ENCODE data around the gene SLC6A6. TPM values are rescaled to one million over a fixed set of nuclear protein-coding genes. Genes with fewer than 3 reads are reported as not detected.
A peak's percentile ranks its signal among the peaks of the same experiment; 100 is the strongest.

Gene SLC6A6
- total RNA-seq, 1 donor from 2014 or later, result 5.7 TPM

- H3K36me3 ChIP-seq (ENCODE audit: control insufficient read depth in 3 of 3, insufficient read depth in 3 of 3, low read length in 3 of 3), result peaks cover 35 to 54% (median 46%) of the 10 kb centered on the region in 3 donors
- no peaks in the 10 kb centered on the region for H3K27me3 ChIP-seq (ENCODE audit: control insufficient read depth in 3 of 3, insufficient read depth in 3 of 3, low read length in 3 of 3)
- H3K9ac ChIP-seq (ENCODE audit: low read depth in 1 of 3, low read length in 3 of 3), result no peak overlapping the region
- H3K4me1 ChIP-seq (ENCODE audit: control insufficient read depth in 3 of 3, insufficient read depth in 3 of 3, low read length in 3 of 3), result peaks cover 16 to 21% (median 20%) of the 10 kb centered on the region in 3 donors
- H3K4me3 ChIP-seq (ENCODE audit: low read length in 3 of 3), result no peak overlapping the region
- no peaks in the 10 kb centered on the region for H3K9me3 ChIP-seq (ENCODE audit: control insufficient read depth in 3 of 3, low read length in 3 of 3)
- no peak overlapping the region for H3K27ac ChIP-seq (ENCODE audit: low read depth, low read length)
Measured at GRCh38 chr3:14463330-14464140, 61.1 kb downstream of the SLC6A6 start.

DNA sequence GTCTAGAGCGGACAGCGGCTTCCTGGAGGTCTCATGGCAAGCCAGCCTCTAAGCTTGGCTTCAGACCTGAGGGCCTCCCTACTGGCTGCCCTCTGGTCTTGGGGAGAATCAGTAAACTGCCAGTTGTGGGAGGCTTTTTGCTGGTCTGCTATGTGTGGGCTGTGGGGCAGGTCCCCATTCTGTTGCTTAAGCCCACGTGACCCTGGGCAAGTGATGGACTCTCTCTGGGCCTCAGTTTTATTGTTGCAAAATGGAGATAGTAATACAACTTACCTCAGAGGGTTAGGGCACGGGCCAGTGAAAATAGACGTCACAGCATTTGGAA is 61.7 kb downstream of the SLC6A6 start:
- peaks cover 16 to 21% (median 20%) of the 10 kb centered on the region in 3 donors for H3K4me1 ChIP-seq (ENCODE audit: control insufficient read depth in 3 of 3, insufficient read depth in 3 of 3, low read length in 3 of 3)
- no peak overlapping the region for H3K27ac ChIP-seq (ENCODE audit: low read depth, low read length)
- H3K4me3 ChIP-seq (ENCODE audit: low read length in 3 of 3), result no peak overlapping the region
- H3K9ac ChIP-seq (ENCODE audit: low read depth in 1 of 3, low read length in 3 of 3), result no peak overlapping the region
- no peaks in the 10 kb centered on the region for H3K9me3 ChIP-seq (ENCODE audit: control insufficient read depth in 3 of 3, low read length in 3 of 3)
- H3K27me3 ChIP-seq (ENCODE audit: control insufficient read depth in 3 of 3, insufficient read depth in 3 of 3, low read length in 3 of 3), result no peaks in the 10 kb centered on the region
- peaks cover 35 to 57% (median 46%) of the 10 kb centered on the region in 3 donors for H3K36me3 ChIP-seq (ENCODE audit: control insufficient read depth in 3 of 3, insufficient read depth in 3 of 3, low read length in 3 of 3)

DNA sequence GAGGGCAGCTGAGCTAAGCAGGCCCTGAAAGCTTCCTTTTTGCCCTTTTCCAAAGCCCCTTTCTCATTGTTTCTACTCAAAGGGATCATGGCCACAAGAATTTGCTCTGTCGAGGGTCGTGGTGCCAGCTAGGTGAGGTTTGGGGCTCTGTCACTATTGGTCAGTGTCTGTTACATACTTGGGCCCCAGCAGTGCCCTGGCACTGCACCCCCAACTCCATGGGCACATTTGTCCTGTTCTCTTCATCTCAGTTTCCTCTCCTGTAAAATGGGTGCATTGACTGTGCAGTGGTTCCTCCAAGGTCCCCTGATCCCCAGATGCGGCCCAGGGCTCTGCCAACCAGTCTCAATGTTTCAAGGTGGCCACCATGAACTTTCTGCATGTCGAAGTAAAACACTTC is 62.1 kb downstream of the SLC6A6 start:
- Histone ChIP-seq H3K4me3 (ENCODE audit: low read length in 3 of 3) (no peak overlapping the region), H3K27ac (ENCODE audit: low read depth, low read length) (no peak overlapping the region), H3K9ac (ENCODE audit: low read depth in 1 of 3, low read length in 3 of 3) (no peak overlapping the region), H3K27me3 (ENCODE audit: control insufficient read depth in 3 of 3, insufficient read depth in 3 of 3, low read length in 3 of 3) (no peaks in the 10 kb centered on the region), H3K36me3 (ENCODE audit: control insufficient read depth in 3 of 3, insufficient read depth in 3 of 3, low read length in 3 of 3) (peaks cover 37 to 58% (median 42%) of the 10 kb centered on the region in 3 donors), H3K4me1 (ENCODE audit: control insufficient read depth in 3 of 3, insufficient read depth in 3 of 3, low read length in 3 of 3) (peaks cover 16 to 21% (median 20%) of the 10 kb centered on the region in 3 donors), H3K9me3 (ENCODE audit: control insufficient read depth in 3 of 3, low read length in 3 of 3) (no peaks in the 10 kb centered on the region)

DNA sequence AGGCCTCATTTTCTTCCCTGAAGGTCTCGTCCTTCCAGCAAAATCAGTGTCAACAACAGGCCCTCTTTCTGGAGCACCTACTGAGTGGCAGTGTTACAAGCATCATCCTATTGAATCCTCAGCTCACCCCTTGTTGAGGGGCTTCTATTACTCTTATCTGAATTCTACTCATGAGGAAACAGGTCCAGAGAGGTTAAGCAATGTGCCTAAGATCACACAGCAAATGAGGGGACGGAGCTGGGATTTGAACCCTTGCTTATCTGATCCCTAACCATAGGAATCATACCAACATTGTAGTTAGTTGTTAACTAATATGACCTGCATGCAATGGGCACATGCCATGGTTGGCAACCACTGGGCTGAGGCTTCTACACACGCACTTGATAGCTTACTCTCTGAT is 63.0 kb downstream of the SLC6A6 start:
- no peaks in the 10 kb centered on the region for H3K27me3 ChIP-seq (ENCODE audit: control insufficient read depth in 3 of 3, insufficient read depth in 3 of 3, low read length in 3 of 3)
- H3K36me3 ChIP-seq (ENCODE audit: control insufficient read depth in 3 of 3, insufficient read depth in 3 of 3, low read length in 3 of 3), result peaks cover 41 to 58% (median 42%) of the 10 kb centered on the region in 3 donors
- H3K27ac ChIP-seq (ENCODE audit: low read depth, low read length), result no peak overlapping the region
- no peak overlapping the region for H3K4me3 ChIP-seq (ENCODE audit: low read length in 3 of 3)
- H3K9me3 ChIP-seq (ENCODE audit: control insufficient read depth in 3 of 3, low read length in 3 of 3), result no peaks in the 10 kb centered on the region
- H3K4me1 ChIP-seq (ENCODE audit: control insufficient read depth in 3 of 3, insufficient read depth in 3 of 3, low read length in 3 of 3), result peaks cover 12 to 17% (median 17%) of the 10 kb centered on the region in 3 donors
- H3K9ac ChIP-seq (ENCODE audit: low read depth in 1 of 3, low read length in 3 of 3), result no peak overlapping the region

DNA sequence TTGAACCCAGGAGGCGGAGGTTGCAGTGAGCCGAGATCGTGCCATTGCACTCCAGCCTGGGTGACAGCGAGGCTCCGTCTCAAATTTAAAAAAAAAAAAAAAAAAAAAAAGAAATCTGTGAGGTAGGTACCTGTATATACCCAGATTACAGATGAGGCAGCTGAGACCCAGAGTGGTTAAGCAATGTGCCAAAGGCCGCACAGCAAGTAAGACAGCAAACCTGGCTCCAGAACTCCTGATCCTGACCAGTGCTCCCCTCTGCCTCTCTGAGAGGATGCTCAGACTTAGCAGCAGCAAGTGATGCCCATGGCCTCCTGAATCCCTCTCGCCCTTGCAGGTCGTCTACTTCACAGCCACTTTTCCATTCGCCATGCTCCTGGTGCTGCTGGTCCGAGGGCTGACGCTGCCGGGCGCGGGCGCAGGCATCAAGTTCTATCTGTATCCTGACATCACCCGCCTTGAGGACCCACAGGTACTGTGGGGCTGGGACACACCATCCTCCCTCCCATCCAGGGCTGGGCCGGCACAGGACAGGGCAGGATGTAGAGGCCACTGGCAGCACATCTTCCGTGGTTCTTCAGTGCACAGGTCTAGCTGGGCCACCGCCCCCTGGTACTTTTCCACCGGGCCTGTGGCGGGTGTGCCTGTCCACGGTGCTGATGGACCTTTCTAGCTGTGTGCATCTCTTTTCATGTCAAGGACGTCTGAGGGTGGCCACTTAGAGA is 63.9 kb downstream of the SLC6A6 start:
- H3K9me3 ChIP-seq (ENCODE audit: control insufficient read depth in 3 of 3, low read length in 3 of 3), result no peaks in the 10 kb centered on the region
- H3K9ac ChIP-seq (ENCODE audit: low read depth in 1 of 3, low read length in 3 of 3), result no peak overlapping the region
- peaks cover 41 to 55% (median 42%) of the 10 kb centered on the region in 3 donors for H3K36me3 ChIP-seq (ENCODE audit: control insufficient read depth in 3 of 3, insufficient read depth in 3 of 3, low read length in 3 of 3)
- H3K4me1 ChIP-seq (ENCODE audit: control insufficient read depth in 3 of 3, insufficient read depth in 3 of 3, low read length in 3 of 3), result peaks cover 3 to 8% (median 8%) of the 10 kb centered on the region in 3 donors
- no peaks in the 10 kb centered on the region for H3K27me3 ChIP-seq (ENCODE audit: control insufficient read depth in 3 of 3, insufficient read depth in 3 of 3, low read length in 3 of 3)
- no peak overlapping the region for H3K4me3 ChIP-seq (ENCODE audit: low read length in 3 of 3)
- no peak overlapping the region for H3K27ac ChIP-seq (ENCODE audit: low read depth, low read length)

- no peak overlapping the region for H3K9ac ChIP-seq (ENCODE audit: low read depth in 1 of 3, low read length in 3 of 3)
- no peaks in the 10 kb centered on the region for H3K9me3 ChIP-seq (ENCODE audit: control insufficient read depth in 3 of 3, low read length in 3 of 3)
- no peaks in the 10 kb centered on the region for H3K27me3 ChIP-seq (ENCODE audit: control insufficient read depth in 3 of 3, insufficient read depth in 3 of 3, low read length in 3 of 3)
- H3K36me3 ChIP-seq (ENCODE audit: control insufficient read depth in 3 of 3, insufficient read depth in 3 of 3, low read length in 3 of 3), result peaks cover 43 to 57% (median 45%) of the 10 kb centered on the region in 3 donors
- H3K27ac ChIP-seq (ENCODE audit: low read depth, low read length), result no peak overlapping the region
- peaks cover 0 to 10% (median 5%) of the 10 kb centered on the region in 3 donors for H3K4me1 ChIP-seq (ENCODE audit: control insufficient read depth in 3 of 3, insufficient read depth in 3 of 3, low read length in 3 of 3)
- no peak overlapping the region for H3K4me3 ChIP-seq (ENCODE audit: low read length in 3 of 3)
Measured at GRCh38 chr3:14467814-14468620, 65.6 kb downstream of the SLC6A6 start.

DNA sequence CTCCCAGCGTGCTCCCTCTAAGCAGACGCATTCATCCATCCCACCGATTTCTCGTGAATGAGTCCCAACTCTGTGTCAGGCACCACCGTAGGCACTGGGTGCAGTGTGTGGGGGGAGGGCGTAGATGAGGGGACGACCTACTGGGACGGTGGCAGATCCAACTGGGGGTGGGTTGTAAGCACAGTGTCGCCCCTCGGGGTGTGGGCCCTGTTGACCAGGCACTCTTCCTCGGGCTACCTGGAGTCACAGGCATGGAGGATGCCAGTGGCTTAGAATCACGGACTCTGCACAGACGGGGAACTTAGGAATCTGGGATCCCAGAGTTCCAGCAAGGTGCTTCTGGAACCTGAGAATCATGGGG is 66.2 kb downstream of the SLC6A6 start:
- no peaks in the 10 kb centered on the region for H3K9me3 ChIP-seq (ENCODE audit: control insufficient read depth in 3 of 3, low read length in 3 of 3)
- peaks cover 41 to 56% (median 41%) of the 10 kb centered on the region in 3 donors for H3K36me3 ChIP-seq (ENCODE audit: control insufficient read depth in 3 of 3, insufficient read depth in 3 of 3, low read length in 3 of 3)
- no peak overlapping the region for H3K27ac ChIP-seq (ENCODE audit: low read depth, low read length)
- H3K27me3 ChIP-seq (ENCODE audit: control insufficient read depth in 3 of 3, insufficient read depth in 3 of 3, low read length in 3 of 3), result no peaks in the 10 kb centered on the region
- H3K4me3 ChIP-seq (ENCODE audit: low read length in 3 of 3), result no peak overlapping the region
- H3K9ac ChIP-seq (ENCODE audit: low read depth in 1 of 3, low read length in 3 of 3), result peak overlapping the region in 1 of 3 donors; percentile 20
- peaks cover 0 to 14% (median 11%) of the 10 kb centered on the region in 3 donors for H3K4me1 ChIP-seq (ENCODE audit: control insufficient read depth in 3 of 3, insufficient read depth in 3 of 3, low read length in 3 of 3)

- Histone ChIP-seq H3K9ac (ENCODE audit: low read depth in 1 of 3, low read length in 3 of 3) (no peak overlapping the region), H3K27ac (ENCODE audit: low read depth, low read length) (no peak overlapping the region), H3K9me3 (ENCODE audit: control insufficient read depth in 3 of 3, low read length in 3 of 3) (no peaks in the 10 kb centered on the region), H3K27me3 (ENCODE audit: control insufficient read depth in 3 of 3, insufficient read depth in 3 of 3, low read length in 3 of 3) (no peaks in the 10 kb centered on the region), H3K4me3 (ENCODE audit: low read length in 3 of 3) (no peak overlapping the region), H3K36me3 (ENCODE audit: control insufficient read depth in 3 of 3, insufficient read depth in 3 of 3, low read length in 3 of 3) (peaks cover 27 to 50% (median 29%) of the 10 kb centered on the region in 3 donors), H3K4me1 (ENCODE audit: control insufficient read depth in 3 of 3, insufficient read depth in 3 of 3, low read length in 3 of 3) (peaks cover 3 to 26% (median 25%) of the 10 kb centered on the region in 3 donors)
Measured at GRCh38 chr3:14470461-14470860, 68.1 kb downstream of the SLC6A6 start.

- H3K27ac ChIP-seq (ENCODE audit: low read depth, low read length), result no peak overlapping the region
- peaks cover 3 to 26% (median 25%) of the 10 kb centered on the region in 3 donors for H3K4me1 ChIP-seq (ENCODE audit: control insufficient read depth in 3 of 3, insufficient read depth in 3 of 3, low read length in 3 of 3)
- no peak overlapping the region for H3K9ac ChIP-seq (ENCODE audit: low read depth in 1 of 3, low read length in 3 of 3)
- no peak overlapping the region for H3K4me3 ChIP-seq (ENCODE audit: low read length in 3 of 3)
- no peaks in the 10 kb centered on the region for H3K27me3 ChIP-seq (ENCODE audit: control insufficient read depth in 3 of 3, insufficient read depth in 3 of 3, low read length in 3 of 3)
- H3K9me3 ChIP-seq (ENCODE audit: control insufficient read depth in 3 of 3, low read length in 3 of 3), result no peaks in the 10 kb centered on the region
- peaks cover 26 to 51% (median 27%) of the 10 kb centered on the region in 3 donors for H3K36me3 ChIP-seq (ENCODE audit: control insufficient read depth in 3 of 3, insufficient read depth in 3 of 3, low read length in 3 of 3)
Measured at GRCh38 chr3:14471016-14471415, 68.6 kb downstream of the SLC6A6 start.

Data from skeletal muscle tissue (tissue), 4 donors.